Measurements from ENCODE around the gene ARHGEF12. TPM values are rescaled to one million over a fixed set of nuclear protein-coding genes. Genes with fewer than 3 reads are reported as not detected.

ARHGEF12 gene
- total RNA-seq, 1 experiment from 2014 or later = 132 TPM

- Histone ChIP-seq H3K36me3 (ENCODE audit: insufficient read depth, low read length, poor library complexity, severe bottlenecking) (no peaks in the 10 kb centered on the region), H3K27ac (ENCODE audit: low read depth, low read length, poor library complexity, severe bottlenecking) (no peak overlapping the region), H3K4me3 (ENCODE audit: low read depth, low read length, poor library complexity, severe bottlenecking) (no peak overlapping the region), H3K4me1 (ENCODE audit: insufficient read depth, low read length, poor library complexity, severe bottlenecking) (peaks cover 30% of the 10 kb centered on the region), H3K9me3 (ENCODE audit: low read depth, low read length, poor library complexity, severe bottlenecking) (no peaks in the 10 kb centered on the region), H3K27me3 (replicated peaks; ENCODE audit: insufficient read depth, low read depth, low read length, poor library complexity) (no peaks in the 10 kb centered on the region)
- TF ChIP-seq, protein P1, sequence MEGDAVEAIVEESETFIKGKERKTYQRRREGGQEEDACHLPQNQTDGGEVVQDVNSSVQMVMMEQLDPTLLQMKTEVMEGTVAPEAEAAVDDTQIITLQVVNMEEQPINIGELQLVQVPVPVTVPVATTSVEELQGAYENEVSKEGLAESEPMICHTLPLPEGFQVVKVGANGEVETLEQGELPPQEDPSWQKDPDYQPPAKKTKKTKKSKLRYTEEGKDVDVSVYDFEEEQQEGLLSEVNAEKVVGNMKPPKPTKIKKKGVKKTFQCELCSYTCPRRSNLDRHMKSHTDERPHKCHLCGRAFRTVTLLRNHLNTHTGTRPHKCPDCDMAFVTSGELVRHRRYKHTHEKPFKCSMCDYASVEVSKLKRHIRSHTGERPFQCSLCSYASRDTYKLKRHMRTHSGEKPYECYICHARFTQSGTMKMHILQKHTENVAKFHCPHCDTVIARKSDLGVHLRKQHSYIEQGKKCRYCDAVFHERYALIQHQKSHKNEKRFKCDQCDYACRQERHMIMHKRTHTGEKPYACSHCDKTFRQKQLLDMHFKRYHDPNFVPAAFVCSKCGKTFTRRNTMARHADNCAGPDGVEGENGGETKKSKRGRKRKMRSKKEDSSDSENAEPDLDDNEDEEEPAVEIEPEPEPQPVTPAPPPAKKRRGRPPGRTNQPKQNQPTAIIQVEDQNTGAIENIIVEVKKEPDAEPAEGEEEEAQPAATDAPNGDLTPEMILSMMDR (conservative IDR thresholded peaks at IDR 0.05; ENCODE audit: low read depth, low read length) = no peak
- TF ChIP-seq EZH2 (IDR thresholded peaks at IDR 0.05; ENCODE audit: borderline replicate concordance, low read depth, low read length, poor library complexity, severe bottlenecking) = no peak
- POLR2A ChIA-PET (ENCODE audit: low non-redundant PET) = no interaction called here
- BruUV-seq (replicated peaks) = no TSS peak
- intact Hi-C loops (cut with micrococcal nuclease; ENCODE audit: unreplicated experiment) = no loop called here
- CTCF ChIA-PET = no interaction called here
- no peak for DNase-seq (ENCODE audit: low spot score)
Observed at GRCh38 chr11:120384476-120384875, 48.3 kb downstream of the ARHGEF12 start.

- no peak overlapping the region for H3K4me3 ChIP-seq (ENCODE audit: low read depth, low read length, poor library complexity, severe bottlenecking)
- no peak overlapping the region for H3K27ac ChIP-seq (ENCODE audit: low read depth, low read length, poor library complexity, severe bottlenecking)
- TF ChIP-seq EZH2 (IDR thresholded peaks at IDR 0.05; ENCODE audit: borderline replicate concordance, low read depth, low read length, poor library complexity, severe bottlenecking) = no peak
- TF ChIP-seq, protein P1 (conservative IDR thresholded peaks at IDR 0.05; ENCODE audit: low read depth, low read length) = no peak
- H3K4me1 ChIP-seq (ENCODE audit: insufficient read depth, low read length, poor library complexity, severe bottlenecking) = peaks cover 30% of the 10 kb centered on the region
- intact Hi-C loops (cut with micrococcal nuclease; ENCODE audit: unreplicated experiment) = no loop called here
- no peak for DNase-seq (ENCODE audit: low spot score)
- ChIA-PET CTCF (no interaction called here), POLR2A (ENCODE audit: low non-redundant PET) (no interaction called here)
- no peaks in the 10 kb centered on the region for H3K27me3 ChIP-seq (replicated peaks; ENCODE audit: insufficient read depth, low read depth, low read length, poor library complexity)
- H3K9me3 ChIP-seq (ENCODE audit: low read depth, low read length, poor library complexity, severe bottlenecking) = no peaks in the 10 kb centered on the region
- BruUV-seq (replicated peaks) = no TSS peak
- H3K36me3 ChIP-seq (ENCODE audit: insufficient read depth, low read length, poor library complexity, severe bottlenecking) = no peaks in the 10 kb centered on the region
Observed at GRCh38 chr11:120385110-120385509, 48.9 kb downstream of the ARHGEF12 start.

DNA sequence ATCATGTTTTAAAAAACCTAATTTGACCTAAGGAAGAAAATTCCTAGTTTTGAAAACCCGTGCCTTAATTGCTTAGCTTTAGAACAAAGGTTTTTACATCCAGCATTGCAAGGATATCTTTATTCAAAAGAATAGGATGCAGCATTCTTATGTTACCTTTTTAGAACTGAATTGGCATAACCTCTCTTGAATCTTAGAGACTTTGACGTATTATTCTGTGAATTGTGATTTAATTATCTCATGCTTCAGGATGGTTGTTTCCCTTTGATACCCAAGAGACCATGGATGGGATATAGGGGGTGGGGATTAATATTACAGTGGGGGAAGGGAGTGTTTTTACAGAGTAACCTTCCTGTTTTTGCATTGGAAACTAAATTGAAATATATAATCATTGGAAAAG lies 49.4 kb downstream of the ARHGEF12 start:
- intact Hi-C loops (cut with micrococcal nuclease; ENCODE audit: unreplicated experiment) = no loop called here
- Histone ChIP-seq H3K27me3 (replicated peaks; ENCODE audit: insufficient read depth, low read depth, low read length, poor library complexity) (no peaks in the 10 kb centered on the region), H3K4me1 (ENCODE audit: insufficient read depth, low read length, poor library complexity, severe bottlenecking) (peaks cover 35% of the 10 kb centered on the region), H3K9me3 (ENCODE audit: low read depth, low read length, poor library complexity, severe bottlenecking) (no peaks in the 10 kb centered on the region), H3K27ac (ENCODE audit: low read depth, low read length, poor library complexity, severe bottlenecking) (no peak overlapping the region), H3K4me3 (ENCODE audit: low read depth, low read length, poor library complexity, severe bottlenecking) (no peak overlapping the region), H3K36me3 (ENCODE audit: insufficient read depth, low read length, poor library complexity, severe bottlenecking) (no peaks in the 10 kb centered on the region)
- TF ChIP-seq, protein P1 (conservative IDR thresholded peaks at IDR 0.05; ENCODE audit: low read depth, low read length) = no peak
- TF ChIP-seq EZH2 (IDR thresholded peaks at IDR 0.05; ENCODE audit: borderline replicate concordance, low read depth, low read length, poor library complexity, severe bottlenecking) = no peak
- DNase-seq (ENCODE audit: low spot score) = no peak
- ChIA-PET CTCF (no interaction called here), POLR2A (ENCODE audit: low non-redundant PET) (no interaction called here)
- no TSS peak for BruUV-seq (replicated peaks)
